SK-N-SH (cell line): ENCODE measurements around the gene LRRC43. TPM values are rescaled to one million over a fixed set of nuclear protein-coding genes. Genes with fewer than 3 reads are reported as not detected.

Source experiments
- CTCF ChIA-PET: fragments of 300-600, 350-600 bp; formaldehyde crosslinking; extraction: SDS; loops from one replicate; lab custom pipeline; 2021; lab: Yijun Ruan, JAX
- POLR2A ChIA-PET: fragments of 350-600 bp; sonication (Branson Sonifier 250); formaldehyde crosslinking; extraction: SDS; loops from one replicate; lab custom pipeline; 2020; ENCODE audit warnings: antibody characterized with exemption, inconsistent platforms; lab: Yijun Ruan, JAX
- DNase-seq: peaks from one replicate; pipeline ENCODE4 v3.0.0; 2012
- H2AFZ ChIP-seq: fragments of 200-600 bp; sonication (generic); 2 replicates; pipeline ENCODE4 v1.8.1; 2016; ENCODE audit warnings: antibody characterized with exemption, mild to moderate bottlenecking, low read depth
- H3F3A ChIP-seq: fragments of 200-600 bp; sonication (generic); replicated peaks from 2 replicates; pipeline ENCODE3; 2016; ENCODE audit warnings: antibody characterized with exemption, mild to moderate bottlenecking; ENCODE audit not compliant: insufficient read depth
- H3K27ac ChIP-seq, 2 experiments: fragments of 200-500 bp in 1 of 2; fragments of 200-600 bp in 1 of 2; sonication (Bioruptor generic) in 1 of 2; sonication (generic), shearing (Covaris generic) in 1 of 2; 2 replicates each; pipeline versions ENCODE4 v1.5.1 to v1.6.1; 2014 to 2016; ENCODE audit warnings: low read depth in 2 of 2, inconsistent platforms in 1 of 2, low read length in 1 of 2, mild to moderate bottlenecking in 1 of 2, mixed read lengths in 1 of 2
- H3K27me3 ChIP-seq: fragments of 200-600 bp; sonication (generic), shearing (Covaris generic); 2 replicates; pipeline ENCODE4 v1.6.1; 2016; ENCODE audit warnings: mixed run types; ENCODE audit not compliant: insufficient read depth
- H3K36me3 ChIP-seq, 2 experiments: fragments of 200-500 bp in 1 of 2; fragments of 200-600 bp in 1 of 2; sonication (Bioruptor generic) in 1 of 2; sonication (generic) in 1 of 2; replicated peaks in 1 of 2; 2 replicates each; pipeline versions ENCODE3 to v1.5.1; 2014 to 2016; ENCODE audit warnings: low read length in 1 of 2, mild to moderate bottlenecking in 1 of 2; ENCODE audit not compliant: insufficient read depth in 2 of 2, control insufficient read depth in 1 of 2
- H3K4me1 ChIP-seq, 2 experiments: fragments of 200-500 bp in 1 of 2; fragments of 200-600 bp in 1 of 2; sonication (Bioruptor generic) in 1 of 2; sonication (generic), shearing (Covaris generic) in 1 of 2; 2 replicates each; pipeline versions ENCODE4 v1.5.1 to v1.6.1; 2014 to 2016; ENCODE audit warnings: low read depth in 1 of 2, low read length in 1 of 2, mixed run types in 1 of 2; ENCODE audit not compliant: insufficient read depth in 2 of 2, control insufficient read depth in 1 of 2
- H3K4me2 ChIP-seq: fragments of 200-600 bp; sonication (generic), shearing (Covaris generic); 2 replicates; pipeline ENCODE4 v1.6.1; 2017; ENCODE audit warnings: mixed run types
- H3K4me3 ChIP-seq, 2 experiments: fragments of 200-500 bp in 1 of 2; fragments of 200-600 bp in 1 of 2; sonication (Bioruptor generic) in 1 of 2; sonication (generic), shearing (Covaris generic) in 1 of 2; 2 replicates each; pipeline versions ENCODE4 v1.5.1 to v1.8.1; 2014 to 2016; ENCODE audit warnings: low read depth in 2 of 2, inconsistent platforms in 1 of 2, low read length in 1 of 2, mild to moderate bottlenecking in 1 of 2, mixed read lengths in 1 of 2, moderate library complexity in 1 of 2
- H3K79me2 ChIP-seq: fragments of 200-600 bp; sonication (generic); 2 replicates; pipeline ENCODE4 v1.8.1; 2017; ENCODE audit warnings: mild to moderate bottlenecking; ENCODE audit not compliant: insufficient read depth
- H3K9ac ChIP-seq: fragments of 200-600 bp; sonication (generic); 2 replicates; pipeline ENCODE4 v1.6.1; 2017; ENCODE audit warnings: mixed run types
- H3K9me2 ChIP-seq: fragments of 200-600 bp; sonication (generic); 2 replicates; pipeline ENCODE4 v1.6.1; 2017; ENCODE audit warnings: mixed run types
- H3K9me3 ChIP-seq: fragments of 200-600 bp; sonication (generic); 2 replicates; pipeline ENCODE4 v1.6.1; 2017; ENCODE audit warnings: mixed run types, mild to moderate bottlenecking, moderate library complexity
- H4K20me1 ChIP-seq: fragments of 200-600 bp; sonication (generic); 2 replicates; pipeline ENCODE4 v1.6.1; 2017; ENCODE audit warnings: mild to moderate bottlenecking, mixed run types; ENCODE audit not compliant: insufficient read depth
- EZH2phosphoT487 ChIP-seq: fragments of 200-600 bp; sonication (generic); IDR thresholded peaks from 2 replicates; pipeline ENCODE4 v1.6.1; 2017; ENCODE audit warnings: low read depth, mixed run types, mild to moderate bottlenecking, antibody characterized with exemption, moderate library complexity, borderline replicate concordance
- FOXJ3 ChIP-seq: sonication (generic); formaldehyde crosslinking; IDR thresholded peaks from 2 replicates; pipeline ENCODE4 v1.5.1; 2020; ENCODE audit warnings: mild to moderate bottlenecking, missing genetic modification reagents
- FOXM1 ChIP-seq: IDR thresholded peaks from 2 replicates; pipeline ENCODE4 v1.4.0; 2012; ENCODE audit warnings: low read depth, mild to moderate bottlenecking
- GABPA ChIP-seq: IDR thresholded peaks from 2 replicates; pipeline ENCODE4 v1.4.0; 2012; ENCODE audit warnings: low read depth, mild to moderate bottlenecking
- MXI1 ChIP-seq: IDR thresholded peaks from 2 replicates; pipeline ENCODE4 v1.6.1; 2012; ENCODE audit warnings: mild to moderate bottlenecking, low read depth, low read length, improper control_type of control experiment
- NRF1 ChIP-seq: IDR thresholded peaks from 2 replicates; pipeline ENCODE4 v1.6.1; 2012; ENCODE audit warnings: low read depth, mild to moderate bottlenecking, low read length
- RAD21 ChIP-seq: IDR thresholded peaks from 2 replicates; pipeline ENCODE4 v1.6.1; 2012; ENCODE audit warnings: mild to moderate bottlenecking, low read length
- RCOR1 ChIP-seq: fragments of 150-350 bp; IDR thresholded peaks from 2 replicates; pipeline ENCODE4 v1.6.1; 2017; ENCODE audit warnings: antibody characterized with exemption, low read length
- REST ChIP-seq: IDR thresholded peaks from 2 replicates; pipeline ENCODE4 v1.6.1; 2012; ENCODE audit warnings: mild to moderate bottlenecking, low read depth, low read length, moderate library complexity
- USF1 ChIP-seq: IDR thresholded peaks from 2 replicates; pipeline ENCODE4 v1.4.0; 2012; ENCODE audit warnings: low read depth, borderline replicate concordance
- WGBS: methylation state at CpG from one replicate; pipeline ENCODE4 v1.1.6; 2017; ENCODE audit warnings: low lambda C conversion rate; 5-methylcytosine and 5-hydroxymethylcytosine counted together
- polyA plus RNA-seq, 3 experiments: library from polyadenylated mRNA; depleted of rRNA; stranded (reverse); fragments of >200 nt; gene quantifications; 2 replicates each; pipeline ENCODE4 v1.2.3, GENCODE V29; 2012
- TF ChIP-seq, protein P1 (sequence below): fragments of 200-600 bp; sonication (generic); IDR thresholded peaks from 2 replicates; pipeline ENCODE4 v1.6.1; 2017; ENCODE audit warnings: antibody characterized with exemption, mild to moderate bottlenecking, moderate library complexity
- TF ChIP-seq, protein P2 (sequence below): fragments of 150-350 bp; IDR thresholded peaks from 2 replicates; pipeline ENCODE4 v1.6.1; 2017; ENCODE audit warnings: antibody characterized with exemption, low read length, low read depth, borderline replicate concordance

LRRC43 gene
- polyA plus RNA-seq, 1 of the 3 experiments (the other 2 are of a cell fraction) = 0.94 TPM

GRCh38 chr12:122215771-122216170 lies 32.8 kb downstream of the LRRC43 start:
- ChIA-PET CTCF (interaction anchor here (0.6 to 4.7 kb wide), 5 partner anchors 10 to 353 kb away, joined by 4 to 27 read pairs (median 7); partner anchors contain the start of genes B3GNT4 and DIABLO), POLR2A (interaction anchor here (1.1 kb wide), 1 partner anchor 10 kb away, joined by 4 read pairs; no protein-coding TSS in a partner anchor)
- no peak for DNase-seq
- Histone ChIP-seq H3K4me1 (no peaks in the 10 kb centered on the region), H3K9ac (no peak overlapping the region), H3K4me3 (no peak overlapping the region), H2AFZ (no peak overlapping the region), H3K36me3 (peaks cover 39 to 90% of the 10 kb centered on the region in 2 experiments), H3K79me2 (peaks cover 46% of the 10 kb centered on the region), H3F3A (peaks cover 8% of the 10 kb centered on the region), H4K20me1 (no peaks in the 10 kb centered on the region; the same call in 1 of the 2 replicates), H3K27me3 (no peaks in the 10 kb centered on the region), H3K9me2 (no peaks in the 10 kb centered on the region), H3K27ac (no peak overlapping the region), H3K9me3 (no peaks in the 10 kb centered on the region), H3K4me2 (no peak overlapping the region)
- TF ChIP-seq, protein P1, sequence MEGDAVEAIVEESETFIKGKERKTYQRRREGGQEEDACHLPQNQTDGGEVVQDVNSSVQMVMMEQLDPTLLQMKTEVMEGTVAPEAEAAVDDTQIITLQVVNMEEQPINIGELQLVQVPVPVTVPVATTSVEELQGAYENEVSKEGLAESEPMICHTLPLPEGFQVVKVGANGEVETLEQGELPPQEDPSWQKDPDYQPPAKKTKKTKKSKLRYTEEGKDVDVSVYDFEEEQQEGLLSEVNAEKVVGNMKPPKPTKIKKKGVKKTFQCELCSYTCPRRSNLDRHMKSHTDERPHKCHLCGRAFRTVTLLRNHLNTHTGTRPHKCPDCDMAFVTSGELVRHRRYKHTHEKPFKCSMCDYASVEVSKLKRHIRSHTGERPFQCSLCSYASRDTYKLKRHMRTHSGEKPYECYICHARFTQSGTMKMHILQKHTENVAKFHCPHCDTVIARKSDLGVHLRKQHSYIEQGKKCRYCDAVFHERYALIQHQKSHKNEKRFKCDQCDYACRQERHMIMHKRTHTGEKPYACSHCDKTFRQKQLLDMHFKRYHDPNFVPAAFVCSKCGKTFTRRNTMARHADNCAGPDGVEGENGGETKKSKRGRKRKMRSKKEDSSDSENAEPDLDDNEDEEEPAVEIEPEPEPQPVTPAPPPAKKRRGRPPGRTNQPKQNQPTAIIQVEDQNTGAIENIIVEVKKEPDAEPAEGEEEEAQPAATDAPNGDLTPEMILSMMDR = no peak
- no peak for TF ChIP-seq RCOR1
- no peak for TF ChIP-seq FOXM1
- no peak for TF ChIP-seq NRF1
- WGBS = 58% methylated on average over 5 of the region's 5 CpGs

GRCh38 chr12:122216445-122216844 lies 33.5 kb downstream of the LRRC43 start:
- CTCF ChIA-PET = interaction anchor here (0.6 to 4.7 kb wide), 5 partner anchors 9 to 354 kb away, joined by 4 to 27 read pairs (median 7); partner anchors contain the start of genes B3GNT4 and DIABLO

More at GRCh38 chr12:122216445-122216844, 33.5 kb downstream of the LRRC43 start:
- no peak overlapping the region for H3K9ac ChIP-seq
- H2AFZ ChIP-seq = no peak overlapping the region
- POLR2A ChIA-PET = interaction anchor here (1.1 kb wide), 1 partner anchor 11 kb away, joined by 4 read pairs; no protein-coding TSS in a partner anchor
- no peak overlapping the region for H3K4me2 ChIP-seq
- DNase-seq = no peak
- H3K9me2 ChIP-seq = no peaks in the 10 kb centered on the region
- TF ChIP-seq REST (no peak), USF1 (no peak), EZH2phosphoT487 (no peak), RAD21 (no peak), FOXJ3 (CRISPR knock-in tag) (no peak), GABPA (no peak), MXI1 (no peak)
- TF ChIP-seq, protein P1 = no peak
- TF ChIP-seq, protein P2, sequence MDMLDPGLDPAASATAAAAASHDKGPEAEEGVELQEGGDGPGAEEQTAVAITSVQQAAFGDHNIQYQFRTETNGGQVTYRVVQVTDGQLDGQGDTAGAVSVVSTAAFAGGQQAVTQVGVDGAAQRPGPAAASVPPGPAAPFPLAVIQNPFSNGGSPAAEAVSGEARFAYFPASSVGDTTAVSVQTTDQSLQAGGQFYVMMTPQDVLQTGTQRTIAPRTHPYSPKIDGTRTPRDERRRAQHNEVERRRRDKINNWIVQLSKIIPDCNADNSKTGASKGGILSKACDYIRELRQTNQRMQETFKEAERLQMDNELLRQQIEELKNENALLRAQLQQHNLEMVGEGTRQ = no peak
- H3K9me3 ChIP-seq = no peaks in the 10 kb centered on the region
- peaks cover 42 to 90% of the 10 kb centered on the region in 2 experiments for H3K36me3 ChIP-seq
- H3F3A ChIP-seq = peaks cover 8% of the 10 kb centered on the region
- H3K4me1 ChIP-seq = no peaks in the 10 kb centered on the region
- peaks cover 4% of the 10 kb centered on the region; the same call in 1 of the 2 replicates for H4K20me1 ChIP-seq
- no peaks in the 10 kb centered on the region for H3K27me3 ChIP-seq
- peaks cover 52% of the 10 kb centered on the region for H3K79me2 ChIP-seq
- no peak overlapping the region for H3K4me3 ChIP-seq
- 92% methylated on average over 1 of the region's 1 CpG for WGBS
- H3K27ac ChIP-seq = no peak overlapping the region
